ENCODE results near the gene CRX.

Gene CRX

GRCh38 chr19:47832723-47833122, 11.0 kb downstream of the CRX start:
- TF ChIP-seq EZH2 (IDR thresholded peaks at IDR 0.05; ENCODE audit: borderline replicate concordance, low read depth, low read length, severe bottlenecking) = no peak
- TF ChIP-seq CTCF (IDR thresholded peaks at IDR 0.05; ENCODE audit: borderline replicate concordance, extremely low read depth, low read length, poor library complexity, severe bottlenecking) = no peak
- ATAC-seq (ENCODE audit: insufficient read depth, low read depth) (no peak), DNase-seq (no peak)
- no peaks in the 10 kb centered on the region for H3K9me3 ChIP-seq (ENCODE audit: insufficient read depth, low read length, severe bottlenecking)
- H3K27me3 ChIP-seq (ENCODE audit: insufficient read depth, low read length, poor library complexity) = no peaks in the 10 kb centered on the region
- no peak overlapping the region for H3K4me3 ChIP-seq (ENCODE audit: low read depth in 1 of 2, low read length in 2 of 2)
- no peaks in the 10 kb centered on the region for H3K79me2 ChIP-seq (ENCODE audit: insufficient read depth, low read length)
- no peak overlapping the region for H3K4me2 ChIP-seq (ENCODE audit: insufficient read depth, low read length)
- H3K9ac ChIP-seq (ENCODE audit: low read depth, low read length) = no peak overlapping the region
- no peaks in the 10 kb centered on the region for H3K4me1 ChIP-seq (ENCODE audit: insufficient read depth, low read length)
- H3K36me3 ChIP-seq (ENCODE audit: insufficient read depth, low read length) = no peaks in the 10 kb centered on the region
- H3K27ac ChIP-seq (ENCODE audit: low read length) = no peak overlapping the region
- H2AFZ ChIP-seq (ENCODE audit: low read depth, low read length) = no peak overlapping the region
- no peaks in the 10 kb centered on the region for H4K20me1 ChIP-seq (ENCODE audit: insufficient read depth, low read length)

- Histone ChIP-seq H2AFZ (ENCODE audit: low read depth, low read length) (no peak overlapping the region), H3K9me3 (ENCODE audit: insufficient read depth, low read length, severe bottlenecking) (no peaks in the 10 kb centered on the region), H3K4me2 (ENCODE audit: insufficient read depth, low read length) (no peak overlapping the region), H3K9ac (ENCODE audit: low read depth, low read length) (no peak overlapping the region), H4K20me1 (ENCODE audit: insufficient read depth, low read length) (no peaks in the 10 kb centered on the region), H3K36me3 (ENCODE audit: insufficient read depth, low read length) (no peaks in the 10 kb centered on the region), H3K27ac (ENCODE audit: low read length) (no peak overlapping the region), H3K4me1 (ENCODE audit: insufficient read depth, low read length) (no peaks in the 10 kb centered on the region), H3K27me3 (ENCODE audit: insufficient read depth, low read length, poor library complexity) (no peaks in the 10 kb centered on the region), H3K4me3 (ENCODE audit: low read depth in 1 of 2, low read length in 2 of 2) (no peak overlapping the region), H3K79me2 (ENCODE audit: insufficient read depth, low read length) (no peaks in the 10 kb centered on the region)
- no peak for ATAC-seq (ENCODE audit: insufficient read depth, low read depth)
- no peak for TF ChIP-seq EZH2 (IDR thresholded peaks at IDR 0.05; ENCODE audit: borderline replicate concordance, low read depth, low read length, severe bottlenecking)
- no peak for TF ChIP-seq CTCF (IDR thresholded peaks at IDR 0.05; ENCODE audit: borderline replicate concordance, extremely low read depth, low read length, poor library complexity, severe bottlenecking)
- DNase-seq = no peak
These were observed 14.3 kb downstream of the CRX start for GRCh38 chr19:47836038-47836437.

GRCh38 chr19:47839411-47839810, 17.7 kb downstream of the CRX start:
- peaks cover 4% of the 10 kb centered on the region for H3K27me3 ChIP-seq (ENCODE audit: insufficient read depth, low read length, poor library complexity)
- DNase-seq (no peak), ATAC-seq (ENCODE audit: insufficient read depth, low read depth) (no peak)
- H4K20me1 ChIP-seq (ENCODE audit: insufficient read depth, low read length) = no peaks in the 10 kb centered on the region
- no peaks in the 10 kb centered on the region for H3K36me3 ChIP-seq (ENCODE audit: insufficient read depth, low read length)
- H3K79me2 ChIP-seq (ENCODE audit: insufficient read depth, low read length) = no peaks in the 10 kb centered on the region
- H3K4me3 ChIP-seq (ENCODE audit: low read depth in 1 of 2, low read length in 2 of 2) = no peak overlapping the region
- no peak overlapping the region for H3K27ac ChIP-seq (ENCODE audit: low read length)
- TF ChIP-seq CTCF (IDR thresholded peaks at IDR 0.05; ENCODE audit: borderline replicate concordance, extremely low read depth, low read length, poor library complexity, severe bottlenecking) (no peak), EZH2 (IDR thresholded peaks at IDR 0.05; ENCODE audit: borderline replicate concordance, low read depth, low read length, severe bottlenecking) (no peak)
- no peak overlapping the region for H2AFZ ChIP-seq (ENCODE audit: low read depth, low read length)
- H3K4me1 ChIP-seq (ENCODE audit: insufficient read depth, low read length) = no peaks in the 10 kb centered on the region
- H3K9me3 ChIP-seq (ENCODE audit: insufficient read depth, low read length, severe bottlenecking) = no peaks in the 10 kb centered on the region
- no peak overlapping the region for H3K9ac ChIP-seq (ENCODE audit: low read depth, low read length)
- no peak overlapping the region for H3K4me2 ChIP-seq (ENCODE audit: insufficient read depth, low read length)

DNA sequence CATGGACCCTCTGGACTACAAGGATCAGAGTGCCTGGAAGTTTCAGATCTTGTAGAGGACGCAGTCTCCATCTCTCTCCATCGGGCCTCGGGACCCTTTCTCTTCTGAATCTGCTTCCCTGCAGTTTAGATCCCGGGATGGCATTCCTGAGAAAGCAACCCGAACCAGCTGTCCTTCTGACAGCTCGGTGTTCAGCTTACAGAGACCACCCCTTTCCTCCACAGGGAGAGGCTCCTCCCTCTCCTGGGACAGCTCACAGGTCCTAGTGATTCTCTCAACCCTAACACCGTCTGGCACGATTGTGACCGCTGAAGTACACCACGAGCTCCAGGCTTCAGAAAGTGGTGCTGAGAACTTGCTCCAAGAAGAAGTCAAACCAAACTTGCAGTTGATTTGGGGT, 18.2 kb downstream of the CRX start:
- H3K4me3 ChIP-seq (ENCODE audit: low read depth in 1 of 2, low read length in 2 of 2) = no peak overlapping the region
- H2AFZ ChIP-seq (ENCODE audit: low read depth, low read length) = no peak overlapping the region
- H3K4me2 ChIP-seq (ENCODE audit: insufficient read depth, low read length) = no peak overlapping the region
- H3K27me3 ChIP-seq (ENCODE audit: insufficient read depth, low read length, poor library complexity) = peaks cover 4% of the 10 kb centered on the region
- no peaks in the 10 kb centered on the region for H3K79me2 ChIP-seq (ENCODE audit: insufficient read depth, low read length)
- DNase-seq (no peak), ATAC-seq (ENCODE audit: insufficient read depth, low read depth) (no peak)
- TF ChIP-seq CTCF (IDR thresholded peaks at IDR 0.05; ENCODE audit: borderline replicate concordance, extremely low read depth, low read length, poor library complexity, severe bottlenecking) = no peak
- TF ChIP-seq EZH2 (IDR thresholded peaks at IDR 0.05; ENCODE audit: borderline replicate concordance, low read depth, low read length, severe bottlenecking) = no peak
- H3K27ac ChIP-seq (ENCODE audit: low read length) = no peak overlapping the region
- no peaks in the 10 kb centered on the region for H4K20me1 ChIP-seq (ENCODE audit: insufficient read depth, low read length)
- no peaks in the 10 kb centered on the region for H3K4me1 ChIP-seq (ENCODE audit: insufficient read depth, low read length)
- H3K36me3 ChIP-seq (ENCODE audit: insufficient read depth, low read length) = no peaks in the 10 kb centered on the region
- H3K9me3 ChIP-seq (ENCODE audit: insufficient read depth, low read length, severe bottlenecking) = no peaks in the 10 kb centered on the region
- H3K9ac ChIP-seq (ENCODE audit: low read depth, low read length) = no peak overlapping the region
